ENCODE data around the gene ATP11A. TPM values are rescaled to one million over a fixed set of nuclear protein-coding genes. Genes with fewer than 3 reads are reported as not detected.

The ATP11A gene
- total RNA-seq, 1 experiment from 2014 or later, result 65.3 TPM

DNA sequence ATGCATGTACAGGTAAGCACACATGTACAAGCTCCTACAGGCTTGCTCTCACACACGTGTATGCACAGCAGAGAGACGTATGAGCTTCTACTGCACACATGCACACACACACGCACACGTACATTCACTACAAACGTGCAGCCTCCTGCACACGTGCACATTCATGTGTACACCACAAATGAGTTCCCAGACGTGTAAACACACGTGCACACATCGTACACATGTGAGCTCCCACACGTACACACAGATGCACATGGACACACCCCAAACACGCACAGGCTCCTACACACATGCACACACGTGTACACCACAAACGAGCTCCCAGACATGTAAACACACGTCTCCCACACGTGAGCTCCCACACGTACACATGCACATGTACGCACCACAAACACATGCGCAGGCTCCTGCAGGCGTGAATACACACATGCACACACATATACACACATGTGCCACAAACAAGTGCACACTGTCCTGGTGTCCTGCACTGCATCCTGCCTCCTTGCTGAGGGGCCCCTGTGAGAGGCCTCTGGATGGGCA, 195.5 kb downstream of the ATP11A start:
- no peaks in the 10 kb centered on the region for H3K27me3 ChIP-seq (ENCODE audit: insufficient read depth, low read length)
- no peak overlapping the region for H2BK12ac ChIP-seq (ENCODE audit: insufficient read length, low read depth, low read length)
- no peak overlapping the region for H3K14ac ChIP-seq (ENCODE audit: insufficient read depth, low read length)
- no peaks in the 10 kb centered on the region for H3K9me3 Mint-ChIP-seq
- H3K4me2 ChIP-seq (ENCODE audit: insufficient read depth, insufficient read length, low read length), result no peak overlapping the region
- H3K27me3 Mint-ChIP-seq (ENCODE audit: low read depth), result peaks cover 27% of the 10 kb centered on the region
- no peak overlapping the region for H3T11ph ChIP-seq (ENCODE audit: low read length)
- no peak overlapping the region for H2BK15ac ChIP-seq (ENCODE audit: low read depth, low read length)
- H2BK120ac ChIP-seq (ENCODE audit: low read depth, low read length, poor library complexity, severe bottlenecking), result no peak overlapping the region
- H4K91ac ChIP-seq (ENCODE audit: insufficient read length, low read depth, low read length), result no peak overlapping the region
- H3K23ac ChIP-seq (ENCODE audit: insufficient read length, low read depth, low read length), result no peak overlapping the region
- H2AK5ac ChIP-seq (ENCODE audit: insufficient read length, low read length), result no peak overlapping the region
- H3K79me2 ChIP-seq (ENCODE audit: insufficient read depth, low read length), result no peaks in the 10 kb centered on the region
- H2BK5ac ChIP-seq (ENCODE audit: insufficient read length, low read length), result no peak overlapping the region
- no peak overlapping the region for H4K5ac ChIP-seq (ENCODE audit: insufficient read length, low read depth, low read length)
- no peak overlapping the region for H3K4ac ChIP-seq (ENCODE audit: low read depth, low read length)
- no peaks in the 10 kb centered on the region for H3K4me1 ChIP-seq (ENCODE audit: insufficient read depth, low read length)
- H3K18ac ChIP-seq (ENCODE audit: insufficient read length, low read depth, low read length), result no peak overlapping the region
- no peak overlapping the region for H3K27ac Mint-ChIP-seq
- TF ChIP-seq, protein P1, sequence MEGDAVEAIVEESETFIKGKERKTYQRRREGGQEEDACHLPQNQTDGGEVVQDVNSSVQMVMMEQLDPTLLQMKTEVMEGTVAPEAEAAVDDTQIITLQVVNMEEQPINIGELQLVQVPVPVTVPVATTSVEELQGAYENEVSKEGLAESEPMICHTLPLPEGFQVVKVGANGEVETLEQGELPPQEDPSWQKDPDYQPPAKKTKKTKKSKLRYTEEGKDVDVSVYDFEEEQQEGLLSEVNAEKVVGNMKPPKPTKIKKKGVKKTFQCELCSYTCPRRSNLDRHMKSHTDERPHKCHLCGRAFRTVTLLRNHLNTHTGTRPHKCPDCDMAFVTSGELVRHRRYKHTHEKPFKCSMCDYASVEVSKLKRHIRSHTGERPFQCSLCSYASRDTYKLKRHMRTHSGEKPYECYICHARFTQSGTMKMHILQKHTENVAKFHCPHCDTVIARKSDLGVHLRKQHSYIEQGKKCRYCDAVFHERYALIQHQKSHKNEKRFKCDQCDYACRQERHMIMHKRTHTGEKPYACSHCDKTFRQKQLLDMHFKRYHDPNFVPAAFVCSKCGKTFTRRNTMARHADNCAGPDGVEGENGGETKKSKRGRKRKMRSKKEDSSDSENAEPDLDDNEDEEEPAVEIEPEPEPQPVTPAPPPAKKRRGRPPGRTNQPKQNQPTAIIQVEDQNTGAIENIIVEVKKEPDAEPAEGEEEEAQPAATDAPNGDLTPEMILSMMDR (conservative IDR thresholded peaks at IDR 0.05), result no peak
- H3K56ac ChIP-seq (ENCODE audit: insufficient read length, low read depth, low read length), result no peak overlapping the region
- H3K4me1 Mint-ChIP-seq, result peaks cover 2 to 24% of the 10 kb centered on the region in 2 experiments
- H3K9ac ChIP-seq (ENCODE audit: extremely low read depth, insufficient read length, low read length), result no peak overlapping the region
- no peak overlapping the region for H4K8ac ChIP-seq (replicated peaks; ENCODE audit: insufficient read length, low read depth, low read length)
- peaks cover 0 to 16% (median 5%) of the 10 kb centered on the region in 3 experiments; a peak in 4 of 7 replicates for H3K36me3 Mint-ChIP-seq (ENCODE audit: insufficient read depth in 1 of 3, low read depth in 3 of 3)
- WGBS (ENCODE audit: extremely low coverage, insufficient read length, low lambda C conversion rate), result no CpG with 5 or more reads among the region's 19 CpGs
- no peak overlapping the region for H2BK20ac ChIP-seq (ENCODE audit: low read depth, low read length, poor library complexity, severe bottlenecking)
- no peak overlapping the region for H2AFZ ChIP-seq (ENCODE audit: low read length)
- no peaks in the 10 kb centered on the region for H3K79me1 ChIP-seq (ENCODE audit: insufficient read depth, low read depth, low read length, poor library complexity, severe bottlenecking)
- H3K23me2 ChIP-seq (ENCODE audit: insufficient read length, low read depth, low read length, poor library complexity, severe bottlenecking), result no peaks in the 10 kb centered on the region
- H3K9me3 ChIP-seq (ENCODE audit: control insufficient read depth, low read depth, low read length), result no peaks in the 10 kb centered on the region
- no peak overlapping the region for H3K27ac ChIP-seq (ENCODE audit: insufficient read length, low read depth, low read length)
- H3K4me3 Mint-ChIP-seq, result peak overlapping the region in 1 of 2 experiments; percentile 26; a peak in 1 of 5 replicates
- no peaks in the 10 kb centered on the region for H4K20me1 ChIP-seq (ENCODE audit: control insufficient read depth, insufficient read depth, insufficient read length)
- DNase-seq, result no peak

Data from H9 (cell line).